HEK293 (cell line): ENCODE data around the gene RANGRF.

ENCODE experiments used
- YY1 ChIP-seq: fragments of 450-650 bp; formaldehyde crosslinking; IDR thresholded peaks from 2 replicates; pipeline ENCODE4 v1.5.1; 2018; ENCODE audit warnings: missing biosample characterization, missing genetic modification characterization
- ZBTB21 ChIP-seq: fragments of 450-650 bp; formaldehyde crosslinking; IDR thresholded peaks from 2 replicates; pipeline ENCODE4 v1.5.1; 2017; ENCODE audit warnings: missing biosample characterization, missing genetic modification characterization
- ZNF132 ChIP-seq: fragments of 450-650 bp; formaldehyde crosslinking; IDR thresholded peaks from 2 replicates; pipeline ENCODE4 v1.5.1; 2017; ENCODE audit warnings: missing biosample characterization, missing genetic modification characterization, borderline replicate concordance
- ZNF610 ChIP-seq: fragments of 450-650 bp; formaldehyde crosslinking; IDR thresholded peaks from 2 replicates; pipeline ENCODE4 v1.5.1; 2016; ENCODE audit warnings: missing biosample characterization, missing genetic modification characterization, borderline replicate concordance
- ZNF623 ChIP-seq: fragments of 450-650 bp; formaldehyde crosslinking; IDR thresholded peaks from 2 replicates; pipeline ENCODE4 v1.5.1; 2016; ENCODE audit warnings: missing biosample characterization, missing genetic modification characterization
- ZNF701 ChIP-seq: fragments of 450-650 bp; formaldehyde crosslinking; IDR thresholded peaks from 2 replicates; pipeline ENCODE4 v1.5.1; 2016; ENCODE audit warnings: missing biosample characterization, missing genetic modification characterization
- ZNF776 ChIP-seq: fragments of 450-650 bp; formaldehyde crosslinking; IDR thresholded peaks from 2 replicates; pipeline ENCODE4 v1.5.0; 2017; ENCODE audit warnings: missing biosample characterization, missing genetic modification characterization, borderline replicate concordance
- ZSCAN4 ChIP-seq: fragments of 450-650 bp; formaldehyde crosslinking; IDR thresholded peaks from 2 replicates; pipeline ENCODE4 v1.5.1; 2017; ENCODE audit warnings: missing biosample characterization, missing genetic modification characterization
- TF ChIP-seq, protein P1 (sequence below): fragments of 450-650 bp; formaldehyde crosslinking; IDR thresholded peaks from 2 replicates; pipeline ENCODE4 v1.5.1; 2016; ENCODE audit warnings: missing biosample characterization, missing genetic modification characterization
- TF ChIP-seq, protein P2 (sequence below): fragments of 450-650 bp; formaldehyde crosslinking; IDR thresholded peaks from 2 replicates; pipeline ENCODE4 v1.5.1; 2016; ENCODE audit warnings: missing biosample characterization, missing genetic modification characterization

- no peak for TF ChIP-seq ZNF776
- no peak for TF ChIP-seq ZNF623
- TF ChIP-seq, protein P1, sequence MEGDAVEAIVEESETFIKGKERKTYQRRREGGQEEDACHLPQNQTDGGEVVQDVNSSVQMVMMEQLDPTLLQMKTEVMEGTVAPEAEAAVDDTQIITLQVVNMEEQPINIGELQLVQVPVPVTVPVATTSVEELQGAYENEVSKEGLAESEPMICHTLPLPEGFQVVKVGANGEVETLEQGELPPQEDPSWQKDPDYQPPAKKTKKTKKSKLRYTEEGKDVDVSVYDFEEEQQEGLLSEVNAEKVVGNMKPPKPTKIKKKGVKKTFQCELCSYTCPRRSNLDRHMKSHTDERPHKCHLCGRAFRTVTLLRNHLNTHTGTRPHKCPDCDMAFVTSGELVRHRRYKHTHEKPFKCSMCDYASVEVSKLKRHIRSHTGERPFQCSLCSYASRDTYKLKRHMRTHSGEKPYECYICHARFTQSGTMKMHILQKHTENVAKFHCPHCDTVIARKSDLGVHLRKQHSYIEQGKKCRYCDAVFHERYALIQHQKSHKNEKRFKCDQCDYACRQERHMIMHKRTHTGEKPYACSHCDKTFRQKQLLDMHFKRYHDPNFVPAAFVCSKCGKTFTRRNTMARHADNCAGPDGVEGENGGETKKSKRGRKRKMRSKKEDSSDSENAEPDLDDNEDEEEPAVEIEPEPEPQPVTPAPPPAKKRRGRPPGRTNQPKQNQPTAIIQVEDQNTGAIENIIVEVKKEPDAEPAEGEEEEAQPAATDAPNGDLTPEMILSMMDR (tag by site-specific recombination) = no peak
- TF ChIP-seq ZBTB21 (tag by site-specific recombination) = no peak
- no peak for TF ChIP-seq YY1 (tag by site-specific recombination)
- TF ChIP-seq, protein P2, sequence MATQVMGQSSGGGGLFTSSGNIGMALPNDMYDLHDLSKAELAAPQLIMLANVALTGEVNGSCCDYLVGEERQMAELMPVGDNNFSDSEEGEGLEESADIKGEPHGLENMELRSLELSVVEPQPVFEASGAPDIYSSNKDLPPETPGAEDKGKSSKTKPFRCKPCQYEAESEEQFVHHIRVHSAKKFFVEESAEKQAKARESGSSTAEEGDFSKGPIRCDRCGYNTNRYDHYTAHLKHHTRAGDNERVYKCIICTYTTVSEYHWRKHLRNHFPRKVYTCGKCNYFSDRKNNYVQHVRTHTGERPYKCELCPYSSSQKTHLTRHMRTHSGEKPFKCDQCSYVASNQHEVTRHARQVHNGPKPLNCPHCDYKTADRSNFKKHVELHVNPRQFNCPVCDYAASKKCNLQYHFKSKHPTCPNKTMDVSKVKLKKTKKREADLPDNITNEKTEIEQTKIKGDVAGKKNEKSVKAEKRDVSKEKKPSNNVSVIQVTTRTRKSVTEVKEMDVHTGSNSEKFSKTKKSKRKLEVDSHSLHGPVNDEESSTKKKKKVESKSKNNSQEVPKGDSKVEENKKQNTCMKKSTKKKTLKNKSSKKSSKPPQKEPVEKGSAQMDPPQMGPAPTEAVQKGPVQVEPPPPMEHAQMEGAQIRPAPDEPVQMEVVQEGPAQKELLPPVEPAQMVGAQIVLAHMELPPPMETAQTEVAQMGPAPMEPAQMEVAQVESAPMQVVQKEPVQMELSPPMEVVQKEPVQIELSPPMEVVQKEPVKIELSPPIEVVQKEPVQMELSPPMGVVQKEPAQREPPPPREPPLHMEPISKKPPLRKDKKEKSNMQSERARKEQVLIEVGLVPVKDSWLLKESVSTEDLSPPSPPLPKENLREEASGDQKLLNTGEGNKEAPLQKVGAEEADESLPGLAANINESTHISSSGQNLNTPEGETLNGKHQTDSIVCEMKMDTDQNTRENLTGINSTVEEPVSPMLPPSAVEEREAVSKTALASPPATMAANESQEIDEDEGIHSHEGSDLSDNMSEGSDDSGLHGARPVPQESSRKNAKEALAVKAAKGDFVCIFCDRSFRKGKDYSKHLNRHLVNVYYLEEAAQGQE = no peak
- no peak for TF ChIP-seq ZNF132 (tag by site-specific recombination)
- TF ChIP-seq ZNF701 (tag by site-specific recombination) = no peak
- TF ChIP-seq ZNF610 (tag by site-specific recombination) = no peak
- TF ChIP-seq ZSCAN4 (tag by site-specific recombination) = no peak
Measured at GRCh38 chr17:8244768-8245167, 43.7 kb upstream of the RANGRF start.
